Measurements from ENCODE around the gene FARP1. TPM values are rescaled to one million over a fixed set of nuclear protein-coding genes. Genes with fewer than 3 reads are reported as not detected.

The FARP1 gene
- total and polyA plus RNA-seq, 2 of the 8 experiments (the other 6 are each of a cell fraction or from before 2014, with no cell fraction given), result 24.7 to 104 TPM

DNA sequence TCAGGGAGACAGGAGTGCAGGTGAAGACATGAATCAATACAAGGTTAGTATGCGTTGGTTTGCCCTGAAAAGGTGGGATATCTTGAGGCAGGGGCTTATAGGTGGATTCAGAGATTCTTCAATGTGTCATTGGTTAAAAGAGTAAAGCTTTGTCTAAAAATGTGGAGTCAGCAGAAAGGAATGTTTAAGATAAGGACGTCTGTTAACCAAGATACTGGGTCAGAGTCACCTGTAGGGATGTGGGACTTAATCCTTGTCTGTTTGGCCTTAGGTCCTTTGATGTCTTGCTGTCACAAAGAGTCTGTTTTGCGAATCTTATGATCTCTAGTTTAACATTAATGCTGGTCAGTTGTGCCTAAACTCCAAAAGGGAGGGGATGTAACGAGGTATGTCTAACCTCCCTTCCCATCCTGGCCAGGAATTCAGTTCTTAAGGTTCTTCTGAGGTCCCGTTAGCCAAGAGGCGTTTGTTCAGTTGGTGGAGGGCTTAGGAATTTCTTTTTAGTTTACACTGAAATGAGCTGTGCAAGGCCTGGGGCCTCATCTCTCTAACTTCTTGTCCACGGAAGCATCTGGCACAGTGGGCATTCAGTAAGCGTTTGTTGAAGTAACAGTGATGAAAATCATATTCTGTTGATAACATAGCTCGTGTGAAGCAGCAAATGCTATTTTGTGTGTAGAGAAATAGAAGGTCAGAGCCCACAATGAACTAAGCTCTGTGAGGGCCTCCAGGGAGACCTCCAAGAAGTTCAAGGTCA, 130.4 kb downstream of the FARP1 start:
- Histone ChIP-seq H3K4me3 (ENCODE audit: extremely low read depth in 1 of 4, insufficient read depth in 2 of 4, low read depth in 3 of 4, low read length in 4 of 4) (peak overlapping the region in 1 of 4 experiments; percentile 10; a peak in 1 of 8 replicates), H3K4ac (replicated peaks; ENCODE audit: insufficient read length, low read depth, low read length) (no peak overlapping the region), H3K36me3 (ENCODE audit: control insufficient read depth in 2 of 4, insufficient read depth in 4 of 4, low read length in 3 of 4) (no peaks in the 10 kb centered on the region), H2AFZ (ENCODE audit: low read length) (no peak overlapping the region), H3K4me2 (ENCODE audit: insufficient read depth in 1 of 2, low read depth in 2 of 2, low read length in 2 of 2) (peak overlapping the region in 1 of 2 experiments; percentile 32; a peak in 1 of 4 replicates), H3K9me3 (ENCODE audit: insufficient read depth in 2 of 2, low read depth in 1 of 2, low read length in 1 of 2) (no peaks in the 10 kb centered on the region), H3K4me1 (replicated peaks in 1 of 4; ENCODE audit: control insufficient read depth in 3 of 4, insufficient read depth in 4 of 4, low read length in 3 of 4) (peaks cover 2 to 25% (median 17%) of the 10 kb centered on the region in 4 experiments; a peak in 6 of 7 replicates), H3K18ac (ENCODE audit: extremely low read depth, low read length) (peak overlapping the region; percentile 43; the same call in 1 of the 2 replicates), H3K56ac (replicated peaks; ENCODE audit: insufficient read length, low read depth, low read length) (no peak overlapping the region), H4K5ac (ENCODE audit: insufficient read length, low read depth, low read length) (no peak overlapping the region), H3K23me2 (ENCODE audit: low read depth, low read length) (peaks cover 4% of the 10 kb centered on the region; the same call in 1 of the 2 replicates), H3K79me1 (ENCODE audit: low read depth, low read length) (no peaks in the 10 kb centered on the region; the same call in 1 of the 2 replicates), H3K79me2 (ENCODE audit: control insufficient read depth in 1 of 2, insufficient read depth in 2 of 2, low read length in 2 of 2) (peaks cover 4 to 42% of the 10 kb centered on the region in 2 experiments; a peak in 3 of 4 replicates), H4K8ac (ENCODE audit: extremely low read depth, insufficient read depth, low read length) (no peak overlapping the region), H2BK12ac (ENCODE audit: low read depth, low read length) (peak overlapping the region; percentile 32; the same call in 1 of the 2 replicates), H2BK15ac (ENCODE audit: low read length) (no peak overlapping the region), H3K9ac (replicated peaks in 1 of 4; ENCODE audit: extremely low read depth in 1 of 4, low read depth in 3 of 4, low read length in 3 of 4) (no peak overlapping the region), H2BK120ac (replicated peaks; ENCODE audit: low read depth, low read length) (no peak overlapping the region), H3K27me3 (replicated peaks in 1 of 4; ENCODE audit: control insufficient read depth in 3 of 4, extremely low read depth in 1 of 4, insufficient read depth in 3 of 4, low read length in 3 of 4) (no peaks in the 10 kb centered on the region), H2AK5ac (ENCODE audit: low read depth, low read length) (0 out of 2 replicates have a peak overlapping the region, but pooled peaks have one; percentile 61), H3K14ac (ENCODE audit: insufficient read length) (no peak overlapping the region), H4K20me1 (replicated peaks in 1 of 2; ENCODE audit: control insufficient read depth in 1 of 2, insufficient read depth in 2 of 2, low read length in 2 of 2) (peaks cover 0 to 3% of the 10 kb centered on the region in 2 experiments), H3K23ac (ENCODE audit: insufficient read length) (no peak overlapping the region), H4K91ac (replicated peaks; ENCODE audit: insufficient read length, low read length) (no peak overlapping the region), H2BK5ac (ENCODE audit: low read depth, low read length) (no peak overlapping the region), H2BK20ac (ENCODE audit: low read length) (no peak overlapping the region), H3K27ac (ENCODE audit: low read depth, low read length) (no peak overlapping the region)
- FAIRE-seq (no peak), DNase-seq (ENCODE audit: low read depth in 1 of 2, low spot score in 2 of 2) (no peak)
- 84% methylated on average over 9 of the region's 9 CpGs; no CpG with 5 or more reads in 1 of the 2 experiments for WGBS, 2 experiments (ENCODE audit: extremely low coverage in 1 of 2, insufficient coverage in 1 of 2, insufficient read length in 1 of 2, insufficient replicate concordance in 2 of 2, low coverage in 1 of 2, low lambda C conversion rate in 2 of 2, missing lambda C conversion rate in 1 of 2)
- no peak for TF ChIP-seq TBP (IDR thresholded peaks at IDR 0.05; ENCODE audit: low read depth, low read length)
- TF ChIP-seq PHF8 (conservative IDR thresholded peaks at IDR 0.05; ENCODE audit: low read depth, low read length), result no peak
- no peak for TF ChIP-seq JUND (IDR thresholded peaks at IDR 0.05; ENCODE audit: low read length)
- TF ChIP-seq, protein P1, sequence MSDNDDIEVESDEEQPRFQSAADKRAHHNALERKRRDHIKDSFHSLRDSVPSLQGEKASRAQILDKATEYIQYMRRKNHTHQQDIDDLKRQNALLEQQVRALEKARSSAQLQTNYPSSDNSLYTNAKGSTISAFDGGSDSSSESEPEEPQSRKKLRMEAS (IDR thresholded peaks at IDR 0.05), result no peak
- no peak for TF ChIP-seq TAF1 (IDR thresholded peaks at IDR 0.05; ENCODE audit: low read depth, low read length)
- TF ChIP-seq, protein P2, sequence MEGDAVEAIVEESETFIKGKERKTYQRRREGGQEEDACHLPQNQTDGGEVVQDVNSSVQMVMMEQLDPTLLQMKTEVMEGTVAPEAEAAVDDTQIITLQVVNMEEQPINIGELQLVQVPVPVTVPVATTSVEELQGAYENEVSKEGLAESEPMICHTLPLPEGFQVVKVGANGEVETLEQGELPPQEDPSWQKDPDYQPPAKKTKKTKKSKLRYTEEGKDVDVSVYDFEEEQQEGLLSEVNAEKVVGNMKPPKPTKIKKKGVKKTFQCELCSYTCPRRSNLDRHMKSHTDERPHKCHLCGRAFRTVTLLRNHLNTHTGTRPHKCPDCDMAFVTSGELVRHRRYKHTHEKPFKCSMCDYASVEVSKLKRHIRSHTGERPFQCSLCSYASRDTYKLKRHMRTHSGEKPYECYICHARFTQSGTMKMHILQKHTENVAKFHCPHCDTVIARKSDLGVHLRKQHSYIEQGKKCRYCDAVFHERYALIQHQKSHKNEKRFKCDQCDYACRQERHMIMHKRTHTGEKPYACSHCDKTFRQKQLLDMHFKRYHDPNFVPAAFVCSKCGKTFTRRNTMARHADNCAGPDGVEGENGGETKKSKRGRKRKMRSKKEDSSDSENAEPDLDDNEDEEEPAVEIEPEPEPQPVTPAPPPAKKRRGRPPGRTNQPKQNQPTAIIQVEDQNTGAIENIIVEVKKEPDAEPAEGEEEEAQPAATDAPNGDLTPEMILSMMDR (IDR thresholded peaks at IDR 0.05; ENCODE audit: control extremely low read depth in 1 of 3, insufficient read depth in 1 of 3, low read depth in 1 of 3, low read length in 3 of 3), result no peak
- TF ChIP-seq MAFK (IDR thresholded peaks at IDR 0.05; ENCODE audit: low read depth, low read length), result peak; percentile 91
- no peak for TF ChIP-seq GABPA (IDR thresholded peaks at IDR 0.05; ENCODE audit: borderline replicate concordance, insufficient read depth, low read length)
- ChIA-PET CTCF (ENCODE audit: partially characterized antibody) (interaction anchor here (0.6 to 1.7 kb wide), 3 partner anchors 11 to 98 kb away, joined by 3 to 5 read pairs (median 4); no protein-coding TSS in a partner anchor), POLR2A (ENCODE audit: partially characterized antibody) (interaction anchor here (0.5 to 0.8 kb wide), 2 partner anchors 8 to 92 kb away, joined by 3 read pairs; no protein-coding TSS in a partner anchor)

All from H1 (cell line).